Thyroid gland (tissue), 4 donors: ENCODE measurements around the gene LANCL1.

Experiments used
- POLR2A ChIP-seq, 2 donors: fragments of 450-650 bp; IDR thresholded peaks; one replicate each; pipeline ENCODE4 v1.6.1; 2017; ENCODE audit warnings: antibody characterized with exemption in 2 of 2, mild to moderate bottlenecking in 2 of 2, moderate library complexity in 1 of 2
- TF ChIP-seq, protein P1 (sequence below), 6 experiments: fragments of 200-600 bp in 3 of 6; fragments of 450-650 bp in 3 of 6; sonication (generic) in 3 of 6; IDR thresholded peaks; one replicate each; pipeline ENCODE4 v1.5.1; 2016 to 2019; ENCODE audit warnings: antibody characterized with exemption in 6 of 6, mild to moderate bottlenecking in 2 of 6, inconsistent platforms in 1 of 6, moderate library complexity in 1 of 6

DNA sequence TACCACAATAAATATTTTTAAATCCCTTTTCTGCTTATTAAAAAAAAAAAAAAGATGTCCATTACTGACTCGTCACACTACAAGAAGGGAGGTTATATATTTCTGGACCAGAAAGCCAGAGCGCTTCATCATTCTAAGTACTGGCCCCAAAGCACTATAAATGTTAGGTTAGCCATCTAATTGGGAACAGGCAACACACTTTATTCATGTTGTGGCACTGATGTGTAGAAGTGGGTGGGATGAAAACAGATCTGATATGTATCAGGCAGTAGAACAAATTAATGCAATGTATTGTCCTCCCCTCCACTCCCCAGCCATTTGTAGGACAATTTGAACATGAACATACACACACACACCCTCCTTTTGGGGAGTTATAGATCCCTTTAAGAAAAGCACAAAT is 24.4 kb downstream of the LANCL1 start:
- TF ChIP-seq, protein P1, sequence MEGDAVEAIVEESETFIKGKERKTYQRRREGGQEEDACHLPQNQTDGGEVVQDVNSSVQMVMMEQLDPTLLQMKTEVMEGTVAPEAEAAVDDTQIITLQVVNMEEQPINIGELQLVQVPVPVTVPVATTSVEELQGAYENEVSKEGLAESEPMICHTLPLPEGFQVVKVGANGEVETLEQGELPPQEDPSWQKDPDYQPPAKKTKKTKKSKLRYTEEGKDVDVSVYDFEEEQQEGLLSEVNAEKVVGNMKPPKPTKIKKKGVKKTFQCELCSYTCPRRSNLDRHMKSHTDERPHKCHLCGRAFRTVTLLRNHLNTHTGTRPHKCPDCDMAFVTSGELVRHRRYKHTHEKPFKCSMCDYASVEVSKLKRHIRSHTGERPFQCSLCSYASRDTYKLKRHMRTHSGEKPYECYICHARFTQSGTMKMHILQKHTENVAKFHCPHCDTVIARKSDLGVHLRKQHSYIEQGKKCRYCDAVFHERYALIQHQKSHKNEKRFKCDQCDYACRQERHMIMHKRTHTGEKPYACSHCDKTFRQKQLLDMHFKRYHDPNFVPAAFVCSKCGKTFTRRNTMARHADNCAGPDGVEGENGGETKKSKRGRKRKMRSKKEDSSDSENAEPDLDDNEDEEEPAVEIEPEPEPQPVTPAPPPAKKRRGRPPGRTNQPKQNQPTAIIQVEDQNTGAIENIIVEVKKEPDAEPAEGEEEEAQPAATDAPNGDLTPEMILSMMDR (IDR thresholded peaks at IDR 0.05) = no peak
- TF ChIP-seq POLR2A (IDR thresholded peaks at IDR 0.05) = no peak
